Measurements from ENCODE around the gene C9orf72. TPM values are rescaled to one million over a fixed set of nuclear protein-coding genes. Genes with fewer than 3 reads are reported as not detected.

Gene C9orf72
- total RNA-seq, 1 experiment from 2014 or later = 40.6 TPM

GRCh38 chr9:27560457-27560856 lies 12.8 kb downstream of the C9orf72 start:
- Histone ChIP-seq H2AFZ (ENCODE audit: low read length) (no peak overlapping the region), H3K79me2 (ENCODE audit: low read length) (0 out of 2 replicates have a peak, but pooled peaks cover 5% of the 10 kb centered on the region), H3K9me2 (replicated peaks; ENCODE audit: insufficient read depth, low read length) (no peaks in the 10 kb centered on the region), H3K4me3 (ENCODE audit: low read length) (no peak overlapping the region), H3K9me3 (ENCODE audit: low read length) (no peaks in the 10 kb centered on the region), H3K9ac (ENCODE audit: low read length) (no peak overlapping the region), H3K27ac (ENCODE audit: low read length) (no peak overlapping the region), H3K4me1 (ENCODE audit: low read length) (peaks cover 26% of the 10 kb centered on the region), H4K20me1 (ENCODE audit: insufficient read depth, low read depth, low read length) (no peaks in the 10 kb centered on the region), H3K36me3 (ENCODE audit: insufficient read depth, low read length) (peaks cover 48% of the 10 kb centered on the region), H3K4me2 (ENCODE audit: low read depth, low read length, poor library complexity, severe bottlenecking) (no peak overlapping the region), H3K27me3 (ENCODE audit: low read length) (no peaks in the 10 kb centered on the region)
- DNase-seq = no peak

DNA sequence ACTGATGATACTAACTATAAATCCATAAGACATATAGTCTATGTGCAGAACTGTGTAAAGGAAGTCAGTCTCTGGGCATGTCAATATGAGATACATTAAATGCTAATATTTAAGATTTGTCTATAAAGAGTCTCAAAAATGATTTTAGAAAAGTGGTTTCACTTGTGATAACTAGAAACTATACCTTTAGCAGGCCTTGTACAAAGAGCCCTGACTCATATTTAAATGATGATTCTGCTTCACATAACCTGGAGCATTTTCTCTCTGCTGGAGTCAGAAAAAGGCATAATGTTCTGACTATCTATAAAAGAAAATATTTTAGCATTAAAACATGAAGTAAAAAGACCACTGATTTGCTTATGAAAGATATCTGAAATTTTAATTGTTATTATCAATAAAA lies 15.0 kb downstream of the C9orf72 start:
- H3K27me3 ChIP-seq (ENCODE audit: low read length) = no peaks in the 10 kb centered on the region
- H2AFZ ChIP-seq (ENCODE audit: low read length) = no peak overlapping the region
- H3K79me2 ChIP-seq (ENCODE audit: low read length) = peaks cover 2% of the 10 kb centered on the region; the same call in 1 of the 2 replicates
- no peak for DNase-seq
- no peak overlapping the region for H3K4me2 ChIP-seq (ENCODE audit: low read depth, low read length, poor library complexity, severe bottlenecking)
- H3K4me1 ChIP-seq (ENCODE audit: low read length) = peaks cover 4% of the 10 kb centered on the region
- H3K36me3 ChIP-seq (ENCODE audit: insufficient read depth, low read length) = peaks cover 68% of the 10 kb centered on the region
- H3K27ac ChIP-seq (ENCODE audit: low read length) = no peak overlapping the region
- H3K4me3 ChIP-seq (ENCODE audit: low read length) = no peak overlapping the region
- H3K9me2 ChIP-seq (replicated peaks; ENCODE audit: insufficient read depth, low read length) = no peaks in the 10 kb centered on the region
- no peaks in the 10 kb centered on the region for H4K20me1 ChIP-seq (ENCODE audit: insufficient read depth, low read depth, low read length)
- no peak overlapping the region for H3K9ac ChIP-seq (ENCODE audit: low read length)
- H3K9me3 ChIP-seq (ENCODE audit: low read length) = no peaks in the 10 kb centered on the region

- Histone ChIP-seq H3K4me2 (ENCODE audit: low read depth, low read length, poor library complexity, severe bottlenecking) (no peak overlapping the region), H3K4me1 (ENCODE audit: low read length) (no peaks in the 10 kb centered on the region), H2AFZ (ENCODE audit: low read length) (no peak overlapping the region), H3K9me3 (ENCODE audit: low read length) (no peaks in the 10 kb centered on the region), H3K27ac (ENCODE audit: low read length) (no peak overlapping the region), H3K27me3 (ENCODE audit: low read length) (no peaks in the 10 kb centered on the region), H3K36me3 (ENCODE audit: insufficient read depth, low read length) (peaks cover 59% of the 10 kb centered on the region), H3K4me3 (ENCODE audit: low read length) (no peak overlapping the region), H4K20me1 (ENCODE audit: insufficient read depth, low read depth, low read length) (no peaks in the 10 kb centered on the region), H3K9ac (ENCODE audit: low read length) (no peak overlapping the region), H3K9me2 (replicated peaks; ENCODE audit: insufficient read depth, low read length) (no peaks in the 10 kb centered on the region), H3K79me2 (ENCODE audit: low read length) (peaks cover 2% of the 10 kb centered on the region; the same call in 1 of the 2 replicates)
- DNase-seq = no peak
These were observed 16.8 kb downstream of the C9orf72 start for GRCh38 chr9:27556470-27556869.

DNA sequence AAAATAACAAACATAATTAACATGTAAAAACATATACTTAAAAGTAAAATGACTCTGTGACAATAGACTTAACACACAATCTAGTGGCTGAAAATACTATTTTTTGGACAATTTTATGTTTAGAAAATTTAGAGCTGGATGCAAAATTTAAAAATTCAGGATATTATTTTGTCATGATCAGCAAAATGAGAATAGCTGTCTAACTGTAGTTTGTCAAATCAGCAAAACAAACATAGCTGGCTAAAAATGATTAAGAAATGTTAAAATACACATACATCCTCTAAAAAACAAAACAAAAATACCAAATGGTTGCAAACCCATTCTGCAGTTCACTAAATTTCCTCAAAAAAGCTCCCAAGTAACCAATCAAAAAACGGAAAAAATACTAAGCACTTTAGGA lies 18.6 kb downstream of the C9orf72 start:
- Histone ChIP-seq H3K4me3 (ENCODE audit: low read length) (no peak overlapping the region), H3K4me2 (ENCODE audit: low read depth, low read length, poor library complexity, severe bottlenecking) (no peak overlapping the region), H3K36me3 (ENCODE audit: insufficient read depth, low read length) (peaks cover 45% of the 10 kb centered on the region), H3K27me3 (ENCODE audit: low read length) (no peaks in the 10 kb centered on the region), H3K9ac (ENCODE audit: low read length) (no peak overlapping the region), H3K4me1 (ENCODE audit: low read length) (no peaks in the 10 kb centered on the region), H3K79me2 (ENCODE audit: low read length) (no peaks in the 10 kb centered on the region; the same call in 1 of the 2 replicates), H2AFZ (ENCODE audit: low read length) (no peak overlapping the region), H3K27ac (ENCODE audit: low read length) (no peak overlapping the region), H3K9me2 (replicated peaks; ENCODE audit: insufficient read depth, low read length) (no peaks in the 10 kb centered on the region), H4K20me1 (ENCODE audit: insufficient read depth, low read depth, low read length) (no peaks in the 10 kb centered on the region), H3K9me3 (ENCODE audit: low read length) (no peaks in the 10 kb centered on the region)
- DNase-seq = no peak

- Histone ChIP-seq H2AFZ (ENCODE audit: low read length) (no peak overlapping the region), H3K27me3 (ENCODE audit: low read length) (no peaks in the 10 kb centered on the region), H3K36me3 (ENCODE audit: insufficient read depth, low read length) (peaks cover 27% of the 10 kb centered on the region), H3K79me2 (ENCODE audit: low read length) (no peaks in the 10 kb centered on the region; the same call in 1 of the 2 replicates), H4K20me1 (ENCODE audit: insufficient read depth, low read depth, low read length) (no peaks in the 10 kb centered on the region), H3K4me3 (ENCODE audit: low read length) (no peak overlapping the region), H3K9me2 (replicated peaks; ENCODE audit: insufficient read depth, low read length) (no peaks in the 10 kb centered on the region), H3K9me3 (ENCODE audit: low read length) (no peaks in the 10 kb centered on the region), H3K4me2 (ENCODE audit: low read depth, low read length, poor library complexity, severe bottlenecking) (no peak overlapping the region), H3K27ac (ENCODE audit: low read length) (no peak overlapping the region), H3K4me1 (ENCODE audit: low read length) (no peaks in the 10 kb centered on the region), H3K9ac (ENCODE audit: low read length) (no peak overlapping the region)
- DNase-seq = no peak
These were observed 24.0 kb downstream of the C9orf72 start for GRCh38 chr9:27549196-27549755.

GRCh38 chr9:27548055-27548741 lies 25.1 kb downstream of the C9orf72 start:
- no peak overlapping the region for H3K9ac ChIP-seq (ENCODE audit: low read length)
- no peak overlapping the region for H3K27ac ChIP-seq (ENCODE audit: low read length)
- no peak overlapping the region for H3K4me3 ChIP-seq (ENCODE audit: low read length)
- peaks cover 16% of the 10 kb centered on the region for H3K36me3 ChIP-seq (ENCODE audit: insufficient read depth, low read length)
- no peak overlapping the region for H2AFZ ChIP-seq (ENCODE audit: low read length)
- no peaks in the 10 kb centered on the region for H3K9me3 ChIP-seq (ENCODE audit: low read length)
- no peaks in the 10 kb centered on the region for H3K79me2 ChIP-seq (ENCODE audit: low read length)
- H4K20me1 ChIP-seq (ENCODE audit: insufficient read depth, low read depth, low read length) = no peaks in the 10 kb centered on the region
- no peaks in the 10 kb centered on the region for H3K27me3 ChIP-seq (ENCODE audit: low read length)
- no peaks in the 10 kb centered on the region for H3K4me1 ChIP-seq (ENCODE audit: low read length)
- DNase-seq = peak; percentile 55
- no peak overlapping the region for H3K4me2 ChIP-seq (ENCODE audit: low read depth, low read length, poor library complexity, severe bottlenecking)
- no peaks in the 10 kb centered on the region for H3K9me2 ChIP-seq (replicated peaks; ENCODE audit: insufficient read depth, low read length)

- Histone ChIP-seq H3K27ac (ENCODE audit: low read length) (no peak overlapping the region), H3K4me2 (ENCODE audit: low read depth, low read length, poor library complexity, severe bottlenecking) (no peak overlapping the region), H2AFZ (ENCODE audit: low read length) (no peak overlapping the region), H4K20me1 (ENCODE audit: insufficient read depth, low read depth, low read length) (no peaks in the 10 kb centered on the region), H3K4me1 (ENCODE audit: low read length) (no peaks in the 10 kb centered on the region), H3K79me2 (ENCODE audit: low read length) (no peaks in the 10 kb centered on the region), H3K4me3 (ENCODE audit: low read length) (no peak overlapping the region), H3K9me3 (ENCODE audit: low read length) (no peaks in the 10 kb centered on the region), H3K27me3 (ENCODE audit: low read length) (no peaks in the 10 kb centered on the region), H3K36me3 (ENCODE audit: insufficient read depth, low read length) (peaks cover 16% of the 10 kb centered on the region), H3K9ac (ENCODE audit: low read length) (no peak overlapping the region), H3K9me2 (replicated peaks; ENCODE audit: insufficient read depth, low read length) (no peaks in the 10 kb centered on the region)
- DNase-seq = no peak
These were observed 27.8 kb downstream of the C9orf72 start for GRCh38 chr9:27545471-27545870.

DNA sequence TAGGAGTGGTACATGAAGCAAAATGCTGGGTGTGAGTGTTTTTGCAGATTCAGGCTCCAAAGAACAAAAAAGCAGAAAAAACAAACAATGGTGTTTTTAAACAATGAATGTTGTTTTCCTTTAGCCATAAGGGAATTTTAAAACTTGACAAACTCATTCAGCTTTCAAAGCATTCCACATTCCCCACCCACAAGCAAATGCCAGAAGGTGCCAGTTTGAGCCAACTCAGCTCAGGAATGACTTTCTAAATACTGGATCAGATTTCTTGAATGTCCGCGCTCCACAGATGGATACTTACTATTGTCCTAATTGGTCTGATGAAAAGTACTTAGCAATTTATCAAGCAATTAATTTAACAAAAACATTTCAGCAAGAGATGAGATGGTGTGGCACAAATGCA lies 30.8 kb downstream of the C9orf72 start:
- H3K4me3 ChIP-seq (ENCODE audit: low read length) = no peak overlapping the region
- H3K79me2 ChIP-seq (ENCODE audit: low read length) = no peaks in the 10 kb centered on the region
- H3K9ac ChIP-seq (ENCODE audit: low read length) = no peak overlapping the region
- H3K27me3 ChIP-seq (ENCODE audit: low read length) = no peaks in the 10 kb centered on the region
- peaks cover 11% of the 10 kb centered on the region for H3K36me3 ChIP-seq (ENCODE audit: insufficient read depth, low read length)
- H3K4me1 ChIP-seq (ENCODE audit: low read length) = no peaks in the 10 kb centered on the region
- no peak for DNase-seq
- no peaks in the 10 kb centered on the region for H3K9me3 ChIP-seq (ENCODE audit: low read length)
- H3K4me2 ChIP-seq (ENCODE audit: low read depth, low read length, poor library complexity, severe bottlenecking) = no peak overlapping the region
- H2AFZ ChIP-seq (ENCODE audit: low read length) = no peak overlapping the region
- no peak overlapping the region for H3K27ac ChIP-seq (ENCODE audit: low read length)
- H3K9me2 ChIP-seq (replicated peaks; ENCODE audit: insufficient read depth, low read length) = no peaks in the 10 kb centered on the region
- H4K20me1 ChIP-seq (ENCODE audit: insufficient read depth, low read depth, low read length) = no peaks in the 10 kb centered on the region

Data from Karpas-422 (cell line).